Measurements from ENCODE around the gene CLDN20.

GRCh38 chr6:155222506-155222905, 41.3 kb upstream of the CLDN20 start:
- TF ChIP-seq CTCF (IDR thresholded peaks at IDR 0.05): no peak
- TF ChIP-seq POLR2AphosphoS5 (IDR thresholded peaks at IDR 0.05): no peak
- TF ChIP-seq POLR2A (IDR thresholded peaks at IDR 0.05; ENCODE audit: low read depth): no peak
- TF ChIP-seq EP300 (IDR thresholded peaks at IDR 0.05): no peak
